Psoas muscle (tissue), 8 donors: ENCODE data around the gene GLRX2. TPM values are rescaled to one million over a fixed set of nuclear protein-coding genes. Genes with fewer than 3 reads are reported as not detected.

Source experiments
- ATAC-seq, 4 donors: fragments of 200-7000 bp; cut with Tn5 transposase; one replicate each; pipeline ENCODE4 v1.9.1; 2020; ENCODE audit warnings: moderate library complexity in 3 of 4, mild to moderate bottlenecking in 2 of 4
- DNase-seq, 2 donors: peaks; one replicate each; pipeline ENCODE4 v3.0.0-alpha.2; 2020
- H3K27ac ChIP-seq: fragments of 200-600 bp; one replicate; pipeline ENCODE4 v1.8.0; 2022
- H3K27me3 ChIP-seq, 3 donors: fragments of 200-600 bp in 1 of 3; one replicate each; pipeline versions ENCODE4 v1.6.1 to v1.8.0; 2013 to 2022; ENCODE audit warnings: low read length in 2 of 3, mild to moderate bottlenecking in 2 of 3, moderate library complexity in 1 of 3; ENCODE audit not compliant: insufficient read depth in 3 of 3
- H3K36me3 ChIP-seq, 2 donors: fragments of 200-600 bp in 1 of 2; one replicate each; pipeline versions ENCODE4 v1.6.1 to v1.8.0; 2013 to 2022; ENCODE audit warnings: low read depth in 1 of 2, mild to moderate bottlenecking in 1 of 2, moderate library complexity in 1 of 2; ENCODE audit not compliant: insufficient read depth in 1 of 2
- H3K4me1 ChIP-seq: fragments of 200-600 bp; one replicate; pipeline ENCODE4 v1.8.0; 2022
- H3K4me3 ChIP-seq: fragments of 200-600 bp; one replicate; pipeline ENCODE4 v1.8.0; 2022; ENCODE audit warnings: mild to moderate bottlenecking
- H3K9me3 ChIP-seq: fragments of 200-600 bp; one replicate; pipeline ENCODE4 v1.8.0; 2022
- CTCF ChIP-seq: fragments of 200-600 bp; IDR thresholded peaks from one replicate; pipeline ENCODE4 v1.8.0; 2022; ENCODE audit warnings: antibody characterized with exemption
- WGBS, 3 donors: extraction: QIAGEN DNeasy Blood & Tissue Kit; methylation state at CpG; one replicate each; pipeline versions ENCODE4 v1.1.6 to v1.1.7; 2013; 5-methylcytosine and 5-hydroxymethylcytosine counted together
- intact Hi-C, 2 donors: fragments of 100-400 bp; cut with DNase I; formaldehyde crosslinking; loops; one replicate each; pipeline versions ENCODE4 v1.11.0 to v1.14.2; 2022
- polyA plus RNA-seq, 3 donors: library from polyadenylated mRNA; stranded (reverse); fragments of 200-250 nt; gene quantifications; one replicate each; pipeline ENCODE4 v1.2.3, GENCODE V29; 2013
- total RNA-seq, 4 donors: library from RNA; stranded (reverse); fragmentation: NEBNext Ultra II Directional in 2 of 4; extraction: Animal tissue kit (Norgen Biotek cat#: 25700) in 2 of 4; gene quantifications; one replicate each; pipeline versions ENCODE4 v1.2.1 to v1.2.4, GENCODE V29; 2021 to 2023
- donor health status: healthy with polysubstance abuse.
- donor health status: DM: no; HTN: no; CAD: no; lungs with moderate emphysema.
- donor health status: Bipolar disorder and iron deficiency.
- donor health status: healthy.
- donor health status: DM: yes; HTN: yes; CAD: no.
- donor health status: DM: no; HTN: no; CAD: no.
- donor health status: DM: no; HTN: no; CAD: no.
- donor health status: DM: yes; HTN: yes; CAD: no.

GLRX2 gene
- total and polyA plus RNA-seq, 7 donors: 41.3 to 97.9 (median 59.5) TPM

GRCh38 chr1:193125369-193125768, 20.2 kb upstream of the GLRX2 start:
- Histone ChIP-seq H3K36me3 (peaks cover 0 to 31% of the 10 kb centered on the region in 2 donors), H3K9me3 (no peaks in the 10 kb centered on the region), H3K27me3 (no peaks in the 10 kb centered on the region), H3K4me1 (peaks cover 21% of the 10 kb centered on the region), H3K4me3 (no peak overlapping the region), H3K27ac (no peak overlapping the region)
- WGBS, 3 donors: 82 to 93% (median 88%) methylated on average over 6 of the region's 6 CpGs
- TF ChIP-seq CTCF: no peak
- intact Hi-C loops: no loop called here
- DNase-seq (no peak), ATAC-seq (no peak)

- peaks cover 21% of the 10 kb centered on the region for H3K4me1 ChIP-seq
- H3K4me3 ChIP-seq: peak overlapping the region; percentile 92
- TF ChIP-seq CTCF: no peak
- H3K27ac ChIP-seq: no peak overlapping the region
- H3K27me3 ChIP-seq: no peaks in the 10 kb centered on the region
- H3K36me3 ChIP-seq: peaks cover 0 to 19% of the 10 kb centered on the region in 2 donors
- DNase-seq: no peak
- intact Hi-C loops: loop anchor here (2.0 to 5.0 kb wide), 4 partner anchors 19 to 316 kb away; partner anchors contain the start of genes GLRX2 (in 1 of the 2), RGS2 (in 1 of the 2), RO60 (in 1 of the 2) and UCHL5 (in 1 of the 2)
- H3K9me3 ChIP-seq: no peaks in the 10 kb centered on the region
- no peak for ATAC-seq
These were observed 18.5 kb upstream of the GLRX2 start for GRCh38 chr1:193123751-193124150.

GRCh38 chr1:193121616-193122593, 16.7 kb upstream of the GLRX2 start, which contains the start of gene CDC73:
TSS of gene CDC73 (plus strand) at chr1:193122031. CDS start at chr1:193122201, 170 bp downstream.
- peak; percentile 98 to 99 for DNase-seq
- ATAC-seq: peak; percentile 98 to 99 (median 98)
- peak within 1 kb of the TSS; percentile 98 for H3K27ac ChIP-seq
- H3K4me1 ChIP-seq: peaks cover 21% of the 10 kb centered on the region
- H3K9me3 ChIP-seq: no peaks in the 10 kb centered on the region
- H3K27me3 ChIP-seq: no peaks in the 10 kb centered on the region
- 0% methylated on average over 76 to 85 of the region's 85 CpGs for WGBS, 3 donors
- TF ChIP-seq CTCF: peak; percentile 93
- H3K4me3 ChIP-seq: peak within 1 kb of the TSS; percentile 92
- intact Hi-C loops: loop anchor here (1.0 to 5.0 kb wide), 5 partner anchors 17 to 315 kb away; partner anchors contain the start of genes GLRX2 (in 2 of the 2), RGS2 (in 1 of the 2), RO60 (in 1 of the 2) and UCHL5 (in 1 of the 2)
- peaks cover 0 to 18% of the 10 kb centered on the region in 2 donors for H3K36me3 ChIP-seq

DNA sequence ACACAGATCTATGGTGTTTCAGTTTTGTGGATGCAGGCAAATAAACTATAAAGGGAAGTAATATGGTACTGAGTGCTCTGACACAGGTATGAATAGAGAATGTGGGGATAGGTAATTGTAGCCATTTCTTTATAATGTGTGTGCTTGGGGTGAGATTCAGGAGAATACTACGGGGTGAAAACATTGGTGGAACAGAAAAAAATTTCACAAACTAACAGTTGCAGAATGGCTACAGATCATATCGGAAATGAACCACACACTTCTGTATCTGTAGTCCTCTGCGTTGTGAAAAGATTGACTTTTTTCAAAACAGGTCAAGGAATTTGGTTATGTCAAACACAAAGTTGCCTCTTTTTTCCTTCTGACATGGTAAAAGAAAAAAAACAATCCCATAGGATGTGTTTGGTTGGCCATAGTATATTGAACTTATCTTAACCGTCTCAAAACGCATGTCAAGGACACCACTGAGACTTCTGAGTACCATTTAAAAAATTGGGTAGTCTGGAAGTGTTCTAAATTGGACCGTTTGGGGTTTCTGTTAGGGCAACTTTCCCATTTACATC, 15.5 kb upstream of the GLRX2 start:
- peaks cover 27% of the 10 kb centered on the region for H3K4me1 ChIP-seq
- DNase-seq (no peak), ATAC-seq (no peak)
- no peaks in the 10 kb centered on the region for H3K27me3 ChIP-seq
- no peaks in the 10 kb centered on the region for H3K9me3 ChIP-seq
- peak overlapping the region; percentile 98 for H3K27ac ChIP-seq
- 69 to 79% (median 72%) methylated on average over 6 of the region's 6 CpGs for WGBS, 3 donors
- no peak for TF ChIP-seq CTCF
- intact Hi-C loops: loop anchor here (1.0 to 5.0 kb wide), 3 partner anchors 15 to 313 kb away; partner anchors contain the start of genes GLRX2 (in 1 of the 2) and RGS2 (in 1 of the 2)
- H3K4me3 ChIP-seq: peak overlapping the region; percentile 92
- peaks cover 0 to 8% of the 10 kb centered on the region in 2 donors for H3K36me3 ChIP-seq
